Measurements from ENCODE around the gene MEX3B.
A peak's percentile ranks its signal among the peaks of the same experiment; 100 is the strongest.

Gene MEX3B

GRCh38 chr15:82045179-82045891 lies 483 bp downstream of the MEX3B start (continued):
- TF ChIP-seq ZNF776 (tag by site-specific recombination; IDR thresholded peaks at IDR 0.05; ENCODE audit: borderline replicate concordance) (no peak), ZNF223 (tag by site-specific recombination; IDR thresholded peaks at IDR 0.05) (peak; percentile 58; the same call in 1 of the 2 replicates), ZNF24 (tag by site-specific recombination; IDR thresholded peaks at IDR 0.05) (no peak), ZNF624 (tag by site-specific recombination; IDR thresholded peaks at IDR 0.05) (no peak)
- TF ChIP-seq, protein P1, sequence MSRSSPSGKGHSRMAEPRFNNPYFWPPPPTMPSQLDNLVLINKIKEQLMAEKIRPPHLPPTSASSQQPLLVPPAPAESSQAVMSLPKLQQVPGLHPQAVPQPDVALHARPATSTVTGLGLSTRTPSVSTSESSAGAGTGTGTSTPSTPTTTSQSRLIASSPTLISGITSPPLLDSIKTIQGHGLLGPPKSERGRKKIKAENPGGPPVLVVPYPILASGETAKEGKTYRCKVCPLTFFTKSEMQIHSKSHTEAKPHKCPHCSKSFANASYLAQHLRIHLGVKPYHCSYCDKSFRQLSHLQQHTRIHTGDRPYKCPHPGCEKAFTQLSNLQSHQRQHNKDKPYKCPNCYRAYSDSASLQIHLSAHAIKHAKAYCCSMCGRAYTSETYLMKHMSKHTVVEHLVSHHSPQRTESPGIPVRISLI (tag by site-specific recombination; IDR thresholded peaks at IDR 0.05): no peak

GRCh38 chr15:82044373-82045178 lies 1.2 kb downstream of the MEX3B start:
- CTCF ChIA-PET: interaction anchor here (0.6 to 1.1 kb wide), 3 partner anchors 23 to 645 kb away, joined by 3 read pairs; no protein-coding TSS in a partner anchor
- peak overlapping the region; percentile 85 for H3K4me3 ChIP-seq (ENCODE audit: low read depth, low read length)
- H3K9me3 ChIP-seq (ENCODE audit: control insufficient read depth, insufficient read depth, low read depth, low read length): no peaks in the 10 kb centered on the region
- H3K27ac ChIP-seq (ENCODE audit: extremely low read depth, low read depth, low read length): peak overlapping the region; percentile 100
- peaks cover 17 to 18% of the 10 kb centered on the region in 2 experiments for H3K36me3 ChIP-seq (ENCODE audit: control insufficient read depth in 2 of 2, insufficient read depth in 1 of 2, low read length in 2 of 2)
- POLR2A ChIA-PET: interaction anchor here (1.5 to 2.0 kb wide), 2 partner anchors 17 to 92 kb away, joined by 7 to 8 read pairs; no protein-coding TSS in a partner anchor
- peaks cover 41% of the 10 kb centered on the region for H3K4me1 ChIP-seq (ENCODE audit: control insufficient read depth, insufficient read depth, low read length)
- TF ChIP-seq, protein P2, sequence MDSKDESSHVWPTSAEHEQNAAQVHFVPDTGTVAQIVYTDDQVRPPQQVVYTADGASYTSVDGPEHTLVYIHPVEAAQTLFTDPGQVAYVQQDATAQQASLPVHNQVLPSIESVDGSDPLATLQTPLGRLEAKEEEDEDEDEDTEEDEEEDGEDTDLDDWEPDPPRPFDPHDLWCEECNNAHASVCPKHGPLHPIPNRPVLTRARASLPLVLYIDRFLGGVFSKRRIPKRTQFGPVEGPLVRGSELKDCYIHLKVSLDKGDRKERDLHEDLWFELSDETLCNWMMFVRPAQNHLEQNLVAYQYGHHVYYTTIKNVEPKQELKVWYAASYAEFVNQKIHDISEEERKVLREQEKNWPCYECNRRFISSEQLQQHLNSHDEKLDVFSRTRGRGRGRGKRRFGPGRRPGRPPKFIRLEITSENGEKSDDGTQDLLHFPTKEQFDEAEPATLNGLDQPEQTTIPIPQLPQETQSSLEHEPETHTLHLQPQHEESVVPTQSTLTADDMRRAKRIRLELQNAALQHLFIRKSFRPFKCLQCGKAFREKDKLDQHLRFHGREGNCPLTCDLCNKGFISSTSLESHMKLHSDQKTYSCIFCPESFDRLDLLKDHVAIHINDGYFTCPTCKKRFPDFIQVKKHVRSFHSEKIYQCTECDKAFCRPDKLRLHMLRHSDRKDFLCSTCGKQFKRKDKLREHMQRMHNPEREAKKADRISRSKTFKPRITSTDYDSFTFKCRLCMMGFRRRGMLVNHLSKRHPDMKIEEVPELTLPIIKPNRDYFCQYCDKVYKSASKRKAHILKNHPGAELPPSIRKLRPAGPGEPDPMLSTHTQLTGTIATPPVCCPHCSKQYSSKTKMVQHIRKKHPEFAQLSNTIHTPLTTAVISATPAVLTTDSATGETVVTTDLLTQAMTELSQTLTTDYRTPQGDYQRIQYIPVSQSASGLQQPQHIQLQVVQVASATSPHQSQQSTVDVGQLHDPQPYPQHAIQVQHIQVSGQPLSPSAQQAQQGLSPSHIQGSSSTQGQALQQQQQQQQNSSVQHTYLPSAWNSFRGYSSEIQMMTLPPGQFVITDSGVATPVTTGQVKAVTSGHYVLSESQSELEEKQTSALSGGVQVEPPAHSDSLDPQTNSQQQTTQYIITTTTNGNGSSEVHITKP (tag by site-specific recombination; IDR thresholded peaks at IDR 0.05): peak; percentile 70
- TF ChIP-seq ZNF341 (tag by site-specific recombination; IDR thresholded peaks at IDR 0.05; ENCODE audit: low read depth) (peak; percentile 76), SP7 (tag by site-specific recombination; IDR thresholded peaks at IDR 0.05) (0 out of 2 replicates have a peak, but pooled peaks have one; percentile 20), ZFHX2 (tag by site-specific recombination; conservative IDR thresholded peaks at IDR 0.05) (peak; percentile 90), EGR2 (tag by site-specific recombination; IDR thresholded peaks at IDR 0.05; ENCODE audit: low read depth) (peak; percentile 56; the same call in 1 of the 2 replicates), SP2 (tag by site-specific recombination; IDR thresholded peaks at IDR 0.05) (peak; percentile 77), ZNF2 (tag by site-specific recombination; IDR thresholded peaks at IDR 0.05) (no peak), ZNF112 (tag by site-specific recombination; IDR thresholded peaks at IDR 0.05) (no peak), GLIS1 (tag by site-specific recombination; IDR thresholded peaks at IDR 0.05) (peak; percentile 23; the same call in 1 of the 2 replicates), SP3 (tag by site-specific recombination; IDR thresholded peaks at IDR 0.05) (peak; percentile 73), ZNF433 (tag by site-specific recombination; IDR thresholded peaks at IDR 0.05; ENCODE audit: low read depth) (no peak), ZSCAN30 (tag by site-specific recombination; IDR thresholded peaks at IDR 0.05) (peak; percentile 42; the same call in 1 of the 2 replicates), KLF16 (tag by site-specific recombination; IDR thresholded peaks at IDR 0.05) (peak; percentile 61), KLF8 (tag by site-specific recombination; IDR thresholded peaks at IDR 0.05) (peak; percentile 14; the same call in 1 of the 2 replicates), ZNF335 (tag by site-specific recombination; conservative IDR thresholded peaks at IDR 0.05) (peak; percentile 53; the same call in 1 of the 2 replicates), KLF9 (tag by site-specific recombination; IDR thresholded peaks at IDR 0.05; ENCODE audit: low read depth) (peak; percentile 86), GLI4 (tag by site-specific recombination; IDR thresholded peaks at IDR 0.05) (no peak)
- TF ChIP-seq, protein P3, sequence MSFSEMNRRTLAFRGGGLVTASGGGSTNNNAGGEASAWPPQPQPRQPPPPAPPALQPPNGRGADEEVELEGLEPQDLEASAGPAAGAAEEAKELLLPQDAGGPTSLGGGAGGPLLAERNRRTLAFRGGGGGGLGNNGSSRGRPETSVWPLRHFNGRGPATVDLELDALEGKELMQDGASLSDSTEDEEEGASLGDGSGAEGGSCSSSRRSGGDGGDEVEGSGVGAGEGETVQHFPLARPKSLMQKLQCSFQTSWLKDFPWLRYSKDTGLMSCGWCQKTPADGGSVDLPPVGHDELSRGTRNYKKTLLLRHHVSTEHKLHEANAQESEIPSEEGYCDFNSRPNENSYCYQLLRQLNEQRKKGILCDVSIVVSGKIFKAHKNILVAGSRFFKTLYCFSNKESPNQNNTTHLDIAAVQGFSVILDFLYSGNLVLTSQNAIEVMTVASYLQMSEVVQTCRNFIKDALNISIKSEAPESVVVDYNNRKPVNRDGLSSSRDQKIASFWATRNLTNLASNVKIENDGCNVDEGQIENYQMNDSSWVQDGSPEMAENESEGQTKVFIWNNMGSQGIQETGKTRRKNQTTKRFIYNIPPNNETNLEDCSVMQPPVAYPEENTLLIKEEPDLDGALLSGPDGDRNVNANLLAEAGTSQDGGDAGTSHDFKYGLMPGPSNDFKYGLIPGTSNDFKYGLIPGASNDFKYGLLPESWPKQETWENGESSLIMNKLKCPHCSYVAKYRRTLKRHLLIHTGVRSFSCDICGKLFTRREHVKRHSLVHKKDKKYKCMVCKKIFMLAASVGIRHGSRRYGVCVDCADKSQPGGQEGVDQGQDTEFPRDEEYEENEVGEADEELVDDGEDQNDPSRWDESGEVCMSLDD (tag by site-specific recombination; IDR thresholded peaks at IDR 0.05): 0 out of 2 replicates have a peak, but pooled peaks have one; percentile 8
- TF ChIP-seq, protein P4, sequence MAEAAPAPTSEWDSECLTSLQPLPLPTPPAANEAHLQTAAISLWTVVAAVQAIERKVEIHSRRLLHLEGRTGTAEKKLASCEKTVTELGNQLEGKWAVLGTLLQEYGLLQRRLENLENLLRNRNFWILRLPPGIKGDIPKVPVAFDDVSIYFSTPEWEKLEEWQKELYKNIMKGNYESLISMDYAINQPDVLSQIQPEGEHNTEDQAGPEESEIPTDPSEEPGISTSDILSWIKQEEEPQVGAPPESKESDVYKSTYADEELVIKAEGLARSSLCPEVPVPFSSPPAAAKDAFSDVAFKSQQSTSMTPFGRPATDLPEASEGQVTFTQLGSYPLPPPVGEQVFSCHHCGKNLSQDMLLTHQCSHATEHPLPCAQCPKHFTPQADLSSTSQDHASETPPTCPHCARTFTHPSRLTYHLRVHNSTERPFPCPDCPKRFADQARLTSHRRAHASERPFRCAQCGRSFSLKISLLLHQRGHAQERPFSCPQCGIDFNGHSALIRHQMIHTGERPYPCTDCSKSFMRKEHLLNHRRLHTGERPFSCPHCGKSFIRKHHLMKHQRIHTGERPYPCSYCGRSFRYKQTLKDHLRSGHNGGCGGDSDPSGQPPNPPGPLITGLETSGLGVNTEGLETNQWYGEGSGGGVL (tag by site-specific recombination; IDR thresholded peaks at IDR 0.05): no peak

All from HEK293 (cell line).